NCI-H1048 (cell line): ENCODE data around the gene LARGE1.

Source experiments
- DNase-seq: peaks from one replicate; lab custom pipeline; 2025; lab: John Stamatoyannopoulos, UW

The LARGE1 gene

DNA sequence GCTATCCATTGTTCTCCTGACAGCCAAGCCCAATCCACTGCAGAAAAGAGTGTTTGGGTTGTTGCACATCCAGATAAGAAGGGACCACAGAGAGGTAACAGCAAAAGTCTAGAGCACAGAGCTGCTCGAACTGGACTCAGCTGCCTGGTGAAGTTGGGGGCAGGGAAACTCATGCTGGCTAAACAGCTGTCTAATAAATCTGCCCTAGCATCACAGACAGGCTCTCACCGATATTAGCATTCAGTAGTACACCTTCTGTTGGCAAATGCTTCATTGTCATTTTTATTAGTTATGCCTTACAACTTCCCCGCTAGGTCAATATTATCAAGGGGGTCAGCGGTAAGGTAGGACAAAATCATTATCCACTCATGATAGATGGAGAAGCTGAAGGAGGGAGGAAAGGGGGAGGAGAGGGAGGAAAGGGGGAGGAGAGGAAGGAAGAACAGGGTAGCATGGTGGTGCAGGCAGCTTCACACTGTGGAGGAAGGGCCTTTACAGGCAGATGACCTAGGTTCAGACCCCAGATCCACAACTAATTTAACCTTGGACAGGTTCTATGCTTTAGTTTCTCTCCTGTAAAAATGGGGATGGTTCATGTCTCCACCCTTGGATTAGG, 102.7 kb downstream of the LARGE1 start:
- DNase-seq, result no peak

DNA sequence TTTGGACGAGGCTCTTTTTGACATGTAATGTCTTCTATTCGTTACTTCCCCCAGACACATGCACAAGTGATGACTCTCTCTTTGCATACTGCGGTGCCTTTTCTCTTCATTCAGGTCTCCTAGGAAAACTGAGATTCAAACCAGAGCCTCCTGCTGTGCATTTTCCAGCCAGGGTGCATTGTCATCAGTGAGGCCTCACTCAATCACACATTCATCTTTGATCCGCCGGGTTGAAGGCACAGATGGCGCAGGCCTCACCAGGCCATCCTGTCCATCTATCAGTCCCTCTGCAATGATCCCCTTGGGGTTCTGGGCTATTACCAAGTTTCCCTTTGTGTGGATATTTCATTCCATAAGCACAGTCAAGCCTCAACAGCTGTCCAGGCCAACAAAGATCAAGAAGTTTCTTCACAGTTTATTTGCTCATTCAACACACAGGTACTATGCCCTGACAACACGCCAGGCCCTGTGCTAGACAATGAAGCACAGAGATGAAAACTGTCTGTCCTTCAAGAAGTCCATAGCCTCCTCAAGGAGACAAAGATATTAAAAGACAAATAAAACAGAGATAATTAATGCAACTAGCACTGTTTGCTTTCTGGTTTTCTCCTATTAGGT, 107.8 kb downstream of the LARGE1 start:
- DNase-seq, result no peak

DNA sequence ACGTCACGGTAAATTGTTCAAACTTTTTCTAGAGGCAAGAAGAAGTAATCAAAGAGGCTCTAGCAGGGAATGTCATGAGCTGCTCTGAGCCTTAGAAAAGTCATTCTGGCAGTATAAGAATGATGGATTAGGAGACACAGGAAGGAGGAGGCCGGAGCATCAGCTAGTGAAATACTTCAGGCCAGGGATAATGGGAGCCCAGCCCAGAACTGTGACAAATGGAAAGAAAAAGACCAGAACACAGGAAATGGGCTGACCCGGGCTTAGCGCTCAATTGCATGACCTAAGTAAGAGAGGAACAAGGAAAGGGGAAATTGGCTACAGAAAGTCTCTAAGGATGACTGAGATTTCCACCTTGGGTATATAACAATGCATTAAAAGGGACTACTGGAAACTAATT, 108.6 kb downstream of the LARGE1 start:
- DNase-seq, result no peak

DNA sequence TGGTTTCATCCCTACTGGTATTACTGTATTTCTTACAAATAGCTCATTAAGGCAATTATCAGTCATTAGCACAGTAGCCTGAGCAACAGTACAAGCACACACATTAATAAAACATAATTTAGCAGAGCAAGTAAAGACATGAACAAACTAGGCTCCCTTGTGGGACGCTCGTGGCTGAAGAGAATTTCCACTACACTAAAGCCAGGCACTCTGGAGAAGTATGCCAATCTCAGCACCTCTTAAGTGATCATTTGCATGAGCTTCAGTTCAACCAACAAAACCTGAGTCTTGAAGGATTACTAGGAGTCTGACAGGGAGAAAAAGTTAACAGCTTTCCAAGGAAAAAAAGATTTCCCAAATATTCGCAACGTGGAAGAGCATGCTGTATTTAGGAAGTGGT, 109.1 kb downstream of the LARGE1 start:
- no peak for DNase-seq

DNA sequence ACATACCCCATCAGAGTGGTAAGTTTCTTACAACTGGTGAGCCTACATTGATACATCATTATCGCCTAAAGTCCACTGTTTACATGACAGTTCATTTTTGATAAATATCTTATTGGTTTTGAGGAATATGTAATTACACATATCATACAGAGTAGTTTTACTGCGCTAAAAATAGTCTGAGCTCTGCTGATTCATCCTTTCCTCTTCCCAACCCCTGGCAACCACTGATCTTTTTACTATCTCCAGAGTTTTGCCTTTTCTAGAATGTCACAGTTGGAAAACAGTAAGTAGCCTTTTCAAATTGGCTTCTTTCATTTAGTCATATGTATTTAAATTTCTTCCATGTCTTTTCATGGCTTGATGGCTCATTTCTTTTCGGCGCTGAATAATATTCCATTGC, 112.8 kb downstream of the LARGE1 start:
- no peak for DNase-seq

DNA sequence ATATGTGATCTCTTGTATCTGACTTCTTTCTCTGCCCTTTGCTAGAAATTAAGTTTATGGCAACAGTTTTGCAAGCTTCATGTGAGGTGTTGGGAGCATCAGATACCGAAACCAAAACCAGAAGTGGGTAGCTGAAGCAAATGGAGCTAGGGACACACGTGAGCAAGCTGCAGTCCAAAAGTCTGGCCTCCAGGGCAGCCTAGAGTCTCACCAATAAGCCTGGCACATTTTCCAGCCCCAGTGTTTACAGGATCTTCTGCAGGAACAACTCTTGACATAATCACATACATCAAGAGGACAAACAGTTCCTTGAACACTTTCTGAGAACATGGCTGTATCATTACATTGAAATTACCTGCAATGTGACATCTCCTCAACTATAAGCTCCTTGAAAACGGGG, 114.1 kb downstream of the LARGE1 start:
- no peak for DNase-seq

DNA sequence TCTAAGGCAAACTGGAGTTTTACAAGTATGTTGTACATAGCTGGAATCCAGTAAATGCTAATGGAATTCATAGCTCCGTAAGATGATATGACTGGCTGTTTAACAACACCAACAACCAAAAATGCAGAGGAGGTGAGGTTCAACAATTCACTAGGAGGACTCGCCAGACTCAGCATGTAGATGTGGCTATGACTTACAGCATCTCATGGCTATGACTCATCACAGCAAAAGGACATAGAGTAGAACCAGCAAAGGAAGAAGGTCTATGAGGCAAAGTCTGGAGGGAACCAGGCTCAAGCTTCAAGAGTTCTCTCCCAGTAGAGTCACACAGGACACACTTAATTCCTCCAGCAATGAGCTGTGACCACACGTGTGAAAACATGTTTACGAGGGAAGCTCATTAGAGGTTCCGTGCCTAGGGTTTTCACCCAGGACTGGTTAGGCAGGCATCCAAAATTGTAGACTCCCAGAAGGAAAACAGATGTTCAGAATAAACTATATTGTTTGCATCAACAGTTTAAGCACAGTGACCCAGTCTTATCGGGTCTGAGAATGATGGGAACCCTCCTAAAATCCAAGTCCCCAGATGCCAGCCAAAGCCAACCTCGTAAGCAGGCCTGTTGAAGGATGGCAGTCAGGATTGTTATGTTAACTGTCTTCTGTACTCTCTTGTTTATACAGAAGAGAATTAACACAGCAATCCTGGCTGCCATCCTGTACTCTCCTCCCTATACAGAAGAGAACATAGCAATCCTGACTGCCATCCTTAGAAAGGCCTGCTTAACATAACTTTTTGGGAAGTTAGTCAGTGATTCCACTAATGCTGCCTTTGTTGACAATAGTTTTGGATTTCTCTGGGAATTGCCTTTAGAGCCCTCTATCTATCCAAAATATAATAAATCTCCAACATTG, 116.6 kb downstream of the LARGE1 start:
- no peak for DNase-seq

DNA sequence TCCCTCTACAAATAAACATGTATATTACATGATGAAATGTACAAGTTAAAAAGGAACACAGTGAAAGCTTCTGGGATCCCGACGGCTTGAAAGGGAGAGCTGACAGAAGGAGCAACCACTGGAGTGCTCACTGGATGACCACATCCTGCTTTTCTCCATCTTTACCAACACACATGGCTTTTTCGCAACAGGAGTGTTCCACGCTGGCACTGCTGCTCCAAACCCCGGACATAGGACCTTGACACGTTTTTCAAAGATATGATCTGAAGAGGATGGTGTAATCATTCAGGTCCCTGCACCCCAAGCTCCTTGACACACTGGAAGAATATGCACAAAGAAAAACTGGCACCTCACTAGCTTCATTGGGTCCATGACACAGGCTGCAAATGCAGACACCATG, 121.9 kb downstream of the LARGE1 start:
- DNase-seq, result no peak

DNA sequence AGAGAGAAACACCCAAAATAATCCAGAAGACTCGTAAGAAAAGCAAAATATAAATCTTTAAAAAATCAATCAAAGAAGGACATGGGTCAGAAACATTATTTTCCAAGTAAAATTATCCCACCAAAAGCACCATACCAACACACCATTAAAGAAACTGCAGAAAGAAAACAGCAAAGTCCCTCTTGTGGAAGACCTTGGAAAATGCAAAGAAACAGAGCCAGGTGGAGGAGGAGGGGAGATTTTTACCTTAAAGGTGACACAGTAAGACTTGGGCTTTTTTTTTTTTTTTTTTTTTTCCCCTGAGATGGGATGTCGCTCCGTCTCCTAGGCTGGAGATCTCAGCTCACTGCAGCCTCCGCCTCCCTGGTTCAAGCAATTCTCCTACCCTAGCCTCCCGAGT, 123.8 kb downstream of the LARGE1 start:
- DNase-seq, result no peak

DNA sequence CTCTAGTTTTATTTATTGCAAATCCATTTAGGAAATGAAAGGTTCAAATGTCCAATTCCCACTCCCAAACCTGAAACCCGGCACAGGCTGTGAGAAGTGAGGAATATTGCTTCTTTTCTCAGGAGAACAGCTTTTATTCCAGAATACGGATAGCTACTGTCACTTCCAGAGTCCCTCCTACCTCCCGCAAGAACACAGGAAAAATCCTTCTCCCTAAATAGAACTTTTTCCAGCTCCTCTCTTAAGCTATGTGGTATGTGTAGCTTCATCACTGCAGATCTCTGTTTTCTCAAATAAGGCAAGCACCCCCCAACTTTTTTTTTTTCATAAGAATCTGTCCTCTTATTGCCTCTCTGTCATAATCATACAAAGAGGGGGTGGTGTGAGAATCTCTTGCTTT, 126.8 kb downstream of the LARGE1 start:
- DNase-seq, result no peak

DNA sequence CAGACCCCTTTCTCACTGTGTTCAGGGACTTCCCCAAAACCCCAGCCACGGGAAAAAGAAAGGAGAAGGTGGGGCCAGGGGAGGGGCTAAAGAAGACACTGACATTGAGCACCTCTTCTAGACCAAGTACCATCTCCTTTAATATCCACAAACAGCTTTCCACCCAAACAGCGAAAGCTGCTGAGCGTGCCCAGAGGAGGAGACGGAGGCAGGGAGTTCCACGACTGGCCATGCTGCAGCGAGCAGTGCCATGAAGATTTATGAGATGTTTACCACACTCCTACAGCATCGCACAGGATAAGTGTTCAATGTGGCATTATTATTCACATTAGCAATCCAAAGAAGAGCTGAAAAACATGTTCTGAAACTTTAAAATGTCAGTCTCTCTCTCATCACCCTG, 127.4 kb downstream of the LARGE1 start:
- DNase-seq, result no peak

DNA sequence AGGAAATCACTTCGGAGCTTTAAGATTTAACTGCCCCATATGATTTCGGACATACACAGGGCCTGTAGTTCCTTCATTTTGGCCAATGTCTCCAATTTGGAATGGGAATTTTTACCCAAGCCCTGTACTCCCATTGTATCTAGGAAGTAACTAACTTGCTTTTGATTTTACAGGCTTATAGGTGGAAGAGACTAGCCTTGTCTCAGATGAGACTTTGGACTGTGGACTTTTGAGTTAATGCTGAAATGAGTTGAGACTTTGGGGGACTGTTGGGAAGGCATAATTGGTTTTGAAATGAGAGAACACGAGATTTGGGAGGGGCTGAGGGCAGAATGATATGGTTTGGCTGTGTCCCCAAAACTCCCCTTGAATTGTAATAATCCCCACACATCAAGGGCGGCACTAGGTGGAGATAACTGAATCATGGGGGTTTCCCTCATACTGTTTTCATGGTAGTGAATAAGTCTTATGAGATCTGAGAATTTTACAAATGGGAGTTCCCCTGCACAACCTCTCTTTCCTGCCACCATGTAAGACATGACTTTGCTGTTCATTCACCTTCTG, 130.5 kb downstream of the LARGE1 start:
- no peak for DNase-seq

DNA sequence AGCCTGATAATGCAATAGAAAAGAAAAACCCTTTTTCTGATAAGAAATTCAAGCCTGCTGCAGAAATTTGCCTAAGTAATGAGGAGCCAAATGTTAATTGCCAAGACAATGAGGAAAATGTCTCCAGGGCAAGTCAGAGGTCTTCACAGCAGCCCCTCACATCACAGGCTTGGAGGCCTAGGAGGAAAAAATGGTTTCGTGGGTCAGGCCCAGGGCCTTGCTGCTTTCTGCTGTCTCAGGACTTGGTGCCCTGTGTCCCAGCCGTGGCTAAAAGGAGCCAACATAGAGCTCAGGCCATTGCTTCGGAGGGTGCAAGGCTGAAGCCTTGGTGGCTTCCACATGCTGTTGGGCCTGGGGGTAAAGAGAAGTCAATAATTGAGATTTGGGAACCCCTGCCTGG, 131.3 kb downstream of the LARGE1 start:
- DNase-seq, result no peak

DNA sequence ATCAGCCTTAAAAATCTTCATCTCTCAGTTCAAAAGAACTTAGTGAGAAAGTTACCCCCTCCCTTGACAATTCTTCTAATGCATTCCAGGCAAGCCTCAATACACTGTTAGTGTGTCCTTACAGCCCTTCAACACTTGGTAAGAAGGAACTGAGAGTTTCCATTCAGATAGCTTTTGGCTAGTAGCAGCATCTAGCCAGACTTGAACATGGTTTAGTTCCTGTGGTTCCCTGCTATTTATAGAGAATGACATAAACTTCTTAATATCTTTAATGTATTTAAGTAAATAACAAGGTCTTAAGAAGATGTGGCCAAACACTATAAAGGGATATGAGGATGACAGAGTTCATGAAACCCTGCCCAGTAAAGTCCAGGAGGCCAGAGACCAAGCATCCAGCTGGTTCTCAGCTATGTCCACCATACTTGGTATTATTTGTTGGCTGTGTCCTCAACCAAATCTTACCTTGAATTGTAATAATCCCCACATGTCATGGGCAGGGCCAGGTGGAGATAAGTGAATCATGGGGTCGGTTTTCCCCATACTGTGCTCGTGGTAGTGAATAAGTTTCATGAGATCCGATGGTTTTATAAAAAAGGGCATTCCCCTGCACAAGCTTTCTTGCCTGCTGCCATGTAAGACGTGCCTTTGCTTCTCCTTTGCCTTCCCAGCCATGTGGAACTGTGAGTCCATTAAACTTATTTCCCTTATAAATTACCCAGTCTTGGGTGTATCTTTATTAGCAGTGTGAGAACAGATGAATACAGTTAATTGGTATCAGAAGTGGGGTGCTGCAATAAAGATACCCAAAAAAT, 132.4 kb downstream of the LARGE1 start:
- DNase-seq, result no peak

DNA sequence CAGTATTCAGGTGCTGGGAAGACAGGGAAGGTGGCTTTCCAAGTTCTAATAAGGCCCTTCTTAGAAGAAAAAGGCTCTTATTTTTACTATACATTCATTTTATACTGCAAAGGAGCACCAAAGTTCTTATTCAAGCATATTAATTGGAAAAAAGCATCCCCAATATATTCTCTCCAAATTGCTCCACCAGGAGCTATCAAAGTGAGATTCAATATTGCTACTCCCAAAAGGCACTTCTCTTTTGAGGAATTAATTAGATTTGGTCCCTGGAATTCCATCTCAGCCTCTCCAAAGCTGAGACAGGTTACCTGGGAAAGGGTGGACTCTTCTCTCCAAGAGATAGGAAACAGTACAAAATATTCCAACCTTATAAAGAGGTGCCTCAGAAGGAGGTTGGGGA, 134.1 kb downstream of the LARGE1 start:
- DNase-seq, result no peak

DNA sequence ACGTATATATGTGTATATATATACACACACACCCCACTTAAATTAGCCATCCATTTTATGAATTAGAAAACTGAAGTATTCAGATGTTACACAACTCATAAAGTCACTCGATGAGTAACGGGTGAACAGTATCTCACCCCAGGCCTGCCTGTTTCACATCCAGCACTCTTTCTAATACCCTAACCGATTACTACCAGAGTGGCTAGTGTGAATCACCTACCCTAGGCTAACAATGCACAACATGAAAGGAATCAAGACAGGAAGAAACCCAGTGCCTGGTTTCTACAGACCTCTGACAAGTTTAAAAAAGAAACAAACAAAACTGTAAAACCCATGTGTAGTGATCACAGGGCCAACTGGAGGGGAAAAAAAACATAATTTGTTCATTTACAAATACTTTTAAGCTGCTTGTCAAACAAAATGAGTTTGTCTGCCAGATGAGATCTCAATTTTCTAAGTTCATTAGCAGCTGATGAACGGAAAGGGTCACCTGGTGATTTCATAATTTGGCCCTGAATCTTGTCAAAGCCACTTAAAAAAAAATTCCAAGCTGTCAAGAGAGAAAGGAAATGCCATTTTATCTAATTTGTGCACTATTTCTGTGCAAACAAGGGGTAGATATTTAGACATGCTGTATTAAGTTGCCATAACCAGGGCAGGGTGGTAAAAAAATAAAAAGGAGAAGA, 134.8 kb downstream of the LARGE1 start:
- no peak for DNase-seq

DNA sequence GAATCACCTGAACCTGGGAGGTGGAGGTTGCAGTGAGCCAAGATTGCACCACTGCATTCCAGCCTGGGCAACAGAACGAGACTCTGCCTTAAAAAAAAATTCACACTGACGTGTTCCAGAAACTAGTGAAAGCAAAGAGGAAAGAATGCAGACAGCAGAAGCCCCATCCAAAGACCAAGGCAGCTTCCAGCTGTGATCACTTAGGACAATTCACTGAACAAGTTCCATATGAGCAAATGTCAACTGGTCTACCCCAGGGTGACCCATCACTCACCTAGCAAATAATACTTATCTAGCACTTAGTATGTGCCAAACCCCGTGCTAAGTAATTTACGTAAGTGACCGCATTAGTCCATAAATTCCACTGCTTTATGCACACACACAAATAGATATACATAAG, 138.9 kb downstream of the LARGE1 start:
- no peak for DNase-seq

DNA sequence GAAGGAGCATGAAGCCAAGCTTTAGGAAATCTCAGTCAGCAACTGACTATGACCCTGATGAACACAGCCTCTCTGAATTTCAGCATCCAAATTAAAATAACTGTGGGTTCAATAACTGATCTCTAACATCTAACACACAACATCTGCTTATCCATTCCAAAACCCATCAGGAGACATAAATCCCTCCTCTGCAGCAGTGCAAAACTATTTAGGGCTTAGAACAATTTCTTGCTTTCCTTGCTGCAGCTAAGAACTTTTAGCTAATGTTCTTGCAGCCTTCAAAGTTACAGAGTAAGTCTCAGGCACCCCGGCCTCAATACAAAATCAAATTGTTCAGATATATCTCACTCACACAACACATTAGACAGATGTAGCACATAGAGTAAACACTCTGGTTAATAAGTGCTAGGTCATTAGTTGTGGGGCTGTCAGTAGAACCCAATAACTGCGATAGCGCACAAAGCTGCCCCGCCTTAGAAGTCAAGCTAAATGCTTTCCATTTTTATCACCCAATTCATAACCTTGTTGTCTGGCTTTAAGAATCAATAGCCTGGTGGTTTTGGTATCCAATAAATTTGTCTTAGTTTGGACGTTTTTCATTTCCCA, 139.6 kb downstream of the LARGE1 start:
- no peak for DNase-seq

DNA sequence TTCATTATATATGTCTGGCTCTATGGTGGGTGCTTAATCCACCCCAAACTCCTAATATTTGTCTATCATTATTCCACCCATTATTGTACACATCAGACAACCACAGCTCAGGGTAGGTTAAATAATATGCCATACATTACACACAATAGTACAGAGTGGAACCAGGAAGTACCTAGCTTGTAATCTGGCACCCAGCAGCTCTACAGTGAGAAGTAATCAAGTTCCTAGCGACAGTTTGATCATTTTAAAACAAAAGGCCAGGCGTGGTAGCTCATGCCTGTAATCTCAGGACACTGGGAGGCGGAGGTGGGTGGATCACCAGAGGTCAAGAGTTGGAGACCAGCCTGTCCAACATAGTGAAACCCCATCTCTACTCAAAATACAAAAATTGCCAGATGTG, 141.0 kb downstream of the LARGE1 start:
- no peak for DNase-seq

DNA sequence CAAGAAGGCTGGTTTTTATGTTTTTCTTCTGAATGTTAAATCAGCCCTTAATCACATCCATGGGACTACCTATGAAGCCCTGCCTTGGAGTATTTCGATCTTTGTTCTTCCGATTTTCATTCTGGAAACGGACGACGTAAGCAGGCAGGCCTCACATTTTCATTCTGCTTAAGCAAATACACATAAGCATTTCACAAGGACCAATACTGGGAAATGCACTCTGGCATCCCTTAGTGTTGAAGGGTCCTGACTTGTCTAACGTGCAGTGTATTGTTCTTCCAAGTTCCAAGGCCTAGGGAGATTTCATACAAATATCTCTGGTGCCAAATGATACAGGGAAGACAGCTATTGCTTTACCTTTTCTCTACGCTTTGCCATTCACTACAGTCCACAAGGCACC, 143.8 kb downstream of the LARGE1 start:
- no peak for DNase-seq

DNA sequence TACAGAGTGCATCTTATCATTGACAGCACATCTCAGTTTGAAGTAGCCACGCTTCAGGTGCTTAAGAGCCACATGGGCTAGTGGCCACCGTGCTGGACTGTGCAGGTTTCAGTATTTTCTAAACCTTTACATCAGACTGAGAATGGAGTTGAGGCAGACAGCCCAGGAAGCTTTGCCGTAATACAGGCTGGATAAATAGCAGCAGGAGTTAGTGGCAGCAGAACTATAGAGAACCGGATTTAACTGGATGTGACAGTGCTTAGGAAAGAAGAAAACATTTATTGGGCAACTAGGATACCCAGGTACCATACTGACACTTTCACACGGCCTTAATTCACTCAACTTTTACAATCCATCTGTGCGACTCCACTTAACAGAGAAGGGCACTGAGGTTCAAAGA, 145.5 kb downstream of the LARGE1 start:
- DNase-seq, result no peak
